Measurements from ENCODE around the gene MANF.

Gene MANF

GRCh38 chr3:51373658-51374421, 11.3 kb upstream of the MANF start:
- DNase-seq = no peak

- DNase-seq = no peak
Observed at GRCh38 chr3:51374456-51374855, 10.6 kb upstream of the MANF start.

GRCh38 chr3:51375136-51375535, 10.0 kb upstream of the MANF start:
- no peak for DNase-seq

- DNase-seq = no peak
Observed at GRCh38 chr3:51375571-51375970, 9.5 kb upstream of the MANF start.

- DNase-seq = no peak
Observed at GRCh38 chr3:51378065-51378464, 7.0 kb upstream of the MANF start.

GRCh38 chr3:51378726-51379125, 6.4 kb upstream of the MANF start:
- no peak for DNase-seq

- peak; percentile 43 for DNase-seq
Observed at GRCh38 chr3:51379301-51379700, 5.8 kb upstream of the MANF start.

- DNase-seq = no peak
Observed at GRCh38 chr3:51379746-51380455, 5.2 kb upstream of the MANF start.

GRCh38 chr3:51380601-51381332, 4.3 kb upstream of the MANF start:
- no peak for DNase-seq

GRCh38 chr3:51381333-51381705, 3.8 kb upstream of the MANF start:
- DNase-seq = no peak

GRCh38 chr3:51382076-51382745, 2.9 kb upstream of the MANF start:
- peak; percentile 8 for DNase-seq

GRCh38 chr3:51382947-51383578, 2.0 kb upstream of the MANF start:
- peak; percentile 12 for DNase-seq

- no peak for DNase-seq
Observed at GRCh38 chr3:51384055-51384725, 901 bp upstream of the MANF start.

- peak; percentile 24 for DNase-seq
Observed at GRCh38 chr3:51385621-51386091, 565 bp downstream of the MANF start.

- DNase-seq = no peak
Observed at GRCh38 chr3:51386159-51386851, 1.2 kb downstream of the MANF start.

- peak; percentile 14 for DNase-seq
Observed at GRCh38 chr3:51386852-51387229, 1.8 kb downstream of the MANF start.

GRCh38 chr3:51387281-51387680, 2.2 kb downstream of the MANF start:
- peak; percentile 6 for DNase-seq

GRCh38 chr3:51388286-51389029, 3.4 kb downstream of the MANF start:
- peak; percentile 21 for DNase-seq

GRCh38 chr3:51389423-51390183, 4.5 kb downstream of the MANF start:
- DNase-seq = peak; percentile 57
